ENCODE data around the gene SAMD4A.

GRCh38 chr14:54667764-54668163 lies 100.8 kb downstream of the SAMD4A start:
- no peak for TF ChIP-seq CTCF (conservative IDR thresholded peaks at IDR 0.05)
- TF ChIP-seq EZH2 (IDR thresholded peaks at IDR 0.05; ENCODE audit: low read depth) = no peak

All from PC-9 (cell line).